HepG2 (cell line): ENCODE data around the gene EPHA2. TPM values are rescaled to one million over a fixed set of nuclear protein-coding genes. Genes with fewer than 3 reads are reported as not detected.
A peak's percentile ranks its signal among the peaks of the same experiment; 100 is the strongest.

Experiments used
- ATF7 ChIP-seq, 2 experiments: fragments of 450-650 bp in 1 of 2; sonication (generic) in 1 of 2; formaldehyde crosslinking in 1 of 2; IDR thresholded peaks; 2 replicates each; pipeline versions ENCODE4 v1.4.0 to v1.6.1; 2016 to 2020; ENCODE audit warnings: antibody characterized with exemption in 1 of 2, mild to moderate bottlenecking in 1 of 2, missing genetic modification reagents in 1 of 2
- CSRNP2 ChIP-seq: sonication (generic); formaldehyde crosslinking; conservative IDR thresholded peaks from 2 replicates; pipeline ENCODE4 v1.8.0; 2022; ENCODE audit warnings: low read depth, missing genetic modification reagents
- EP300 ChIP-seq, 3 experiments: sonication (generic) in 1 of 3; formaldehyde crosslinking in 1 of 3; IDR thresholded peaks; 2 replicates each; pipeline versions ENCODE4 v1.5.1 to v1.6.1; 2011 to 2020; ENCODE audit warnings: low read depth in 2 of 3, low read length in 2 of 3, borderline replicate concordance in 1 of 3, improper control_type of control experiment in 1 of 3, mild to moderate bottlenecking in 1 of 3, missing genetic modification reagents in 1 of 3, moderate library complexity in 1 of 3
- KLF9 ChIP-seq: IDR thresholded peaks from 2 replicates; pipeline ENCODE4 v1.6.1; 2016; ENCODE audit warnings: low read depth
- NCOA1 ChIP-seq: sonication (generic); formaldehyde crosslinking; IDR thresholded peaks from 2 replicates; pipeline ENCODE4 v1.9.0; 2021; ENCODE audit warnings: missing genetic modification reagents
- PREB ChIP-seq: sonication (generic); formaldehyde crosslinking; IDR thresholded peaks from 2 replicates; pipeline ENCODE4 v1.4.0; 2020; ENCODE audit warnings: missing genetic modification reagents
- ZBTB40 ChIP-seq, 2 experiments: fragments of 450-650 bp in 1 of 2; sonication (generic) in 1 of 2; formaldehyde crosslinking in 1 of 2; IDR thresholded peaks; 2 replicates each; pipeline versions ENCODE4 v1.6.1 to v1.8.0; 2016 to 2022; ENCODE audit warnings: antibody characterized with exemption in 1 of 2, mild to moderate bottlenecking in 1 of 2, missing genetic modification reagents in 1 of 2
- ZNF260 ChIP-seq: sonication (generic); formaldehyde crosslinking; IDR thresholded peaks from 2 replicates; pipeline ENCODE4 v1.4.0; 2020; ENCODE audit warnings: missing genetic modification reagents, low read depth, mild to moderate bottlenecking, borderline replicate concordance
- ZNF510 ChIP-seq: sonication (generic); formaldehyde crosslinking; IDR thresholded peaks from 2 replicates; pipeline ENCODE4 v1.4.0; 2020; ENCODE audit warnings: low read depth, mild to moderate bottlenecking, missing genetic modification reagents
- ZNF652 ChIP-seq: IDR thresholded peaks from 2 replicates; pipeline ENCODE4 v1.6.1; 2016; ENCODE audit warnings: low read depth, borderline replicate concordance
- ZNF773 ChIP-seq: sonication (generic); formaldehyde crosslinking; IDR thresholded peaks from 2 replicates; pipeline ENCODE4 v1.4.0; 2020; ENCODE audit warnings: missing genetic modification reagents, borderline replicate concordance
- polyA plus RNA-seq, 8 experiments: library from polyadenylated mRNA; depleted of rRNA in 3 of 8; stranded (reverse) in 7 of 8; unstranded in 1 of 8; fragments of >200 nt; fragmentation: Illumina TruSeq in 4 of 8; extraction: Trizol in 4 of 8; gene quantifications; 2 replicates each; pipeline versions ENCODE4 v1.2.1 to v1.2.3, GENCODE V29; 2011 to 2016; ENCODE audit warnings: low read depth in 4 of 8, missing spikeins in 1 of 8, mixed read lengths in 1 of 8; ENCODE audit not compliant: insufficient read depth in 1 of 8
- total RNA-seq, 5 experiments: library from RNA; depleted of rRNA; stranded (reverse); fragments of >200 nt; fragmentation: Illumina TruSeq; extraction: Trizol; gene quantifications; 2 replicates each; pipeline ENCODE4 v1.2.3, GENCODE V29; 2016; ENCODE audit warnings: low read depth in 1 of 5

EPHA2 gene
- total and polyA plus RNA-seq, 2 of the 13 experiments (the other 11 are each of a cell fraction or from before 2014, with no cell fraction given): 33.6 to 53.6 TPM

GRCh38 chr1:16164213-16165072 is 8.6 kb upstream of the EPHA2 start (continued):
- no peak for TF ChIP-seq CSRNP2
- no peak for TF ChIP-seq ZNF510
- TF ChIP-seq PREB (CRISPR knock-in tag): no peak
- TF ChIP-seq ZNF652 (CRISPR knock-in tag): no peak; the same call in 1 of the 2 replicates
- TF ChIP-seq ZNF260 (CRISPR knock-in tag): no peak
- no peak for TF ChIP-seq ZNF773 (CRISPR knock-in tag)
- peak in 1 of 2 experiments; percentile 60; a peak in 2 of 4 replicates for TF ChIP-seq EP300 (IDR thresholded peaks at IDR 0.05; ENCODE audit: low read depth in 2 of 2, low read length in 2 of 2)
- TF ChIP-seq EP300 (CRISPR knock-in tag; IDR thresholded peaks at IDR 0.05; ENCODE audit: borderline replicate concordance): peak; percentile 55; the same call in 1 of the 2 replicates
- 0 out of 2 replicates have a peak, but pooled peaks have one; percentile 76 for TF ChIP-seq KLF9 (CRISPR knock-in tag)
- TF ChIP-seq ZBTB40 (IDR thresholded peaks at IDR 0.05): no peak
- TF ChIP-seq ZBTB40 (CRISPR knock-in tag; IDR thresholded peaks at IDR 0.05): no peak
- no peak for TF ChIP-seq NCOA1 (CRISPR knock-in tag)
- TF ChIP-seq ATF7 (IDR thresholded peaks at IDR 0.05): peak; percentile 99
- TF ChIP-seq ATF7 (CRISPR knock-in tag; IDR thresholded peaks at IDR 0.05): peak; percentile 91
